AG04449 (cell line): Measurements from ENCODE around the gene SH3YL1.

Experiments used
- CTCF ChIA-PET: fragments of 350-600 bp; formaldehyde crosslinking; extraction: SDS; loops from one replicate; lab custom pipeline; 2021; ENCODE audit warnings: antibody characterized with exemption; lab: Yijun Ruan, JAX
- POLR2A ChIA-PET: fragments of 400-600, 350-600 bp; formaldehyde crosslinking; extraction: SDS; loops from one replicate; lab custom pipeline; 2020; ENCODE audit warnings: antibody characterized with exemption, inconsistent platforms; lab: Yijun Ruan, JAX
- DNase-seq: peaks from one replicate; pipeline ENCODE4 v3.0.0-alpha.2; 2010; ENCODE audit warnings: low read depth, low spot score
- H3K4me3 ChIP-seq: 2 replicates; pipeline ENCODE4 v1.5.1; 2011; ENCODE audit warnings: low read depth, mild to moderate bottlenecking, control low read depth, low read length
- CTCF ChIP-seq: IDR thresholded peaks from one replicate; pipeline ENCODE4 v1.5.1; 2011; ENCODE audit warnings: mild to moderate bottlenecking, moderate library complexity, low read length, control low read depth, inconsistent platforms; ENCODE audit not compliant: insufficient read depth; ENCODE audit errors: missing control alignments

SH3YL1 gene

GRCh38 chr2:284896-285492, 21.2 kb upstream of the SH3YL1 start:
- no peak for TF ChIP-seq CTCF
- ChIA-PET POLR2A (no interaction called here), CTCF (interaction anchor here (0.8 to 9.3 kb wide), 3 partner anchors 10 to 37 kb away, joined by 3 to 99 read pairs (median 3); no protein-coding TSS in a partner anchor)
- H3K4me3 ChIP-seq: no peak overlapping the region
- no peak for DNase-seq

GRCh38 chr2:283996-284794, 20.4 kb upstream of the SH3YL1 start:
- H3K4me3 ChIP-seq: no peak overlapping the region
- DNase-seq: no peak
- CTCF ChIA-PET: interaction anchor here (0.9 to 9.3 kb wide), 2 partner anchors 13 to 36 kb away, joined by 3 to 99 read pairs; no protein-coding TSS in a partner anchor
- TF ChIP-seq CTCF: no peak
- POLR2A ChIA-PET: no interaction called here

GRCh38 chr2:282371-283263, 18.8 kb upstream of the SH3YL1 start:
- H3K4me3 ChIP-seq: no peak overlapping the region
- CTCF ChIA-PET: interaction anchor here (1.0 to 9.3 kb wide), 2 partner anchors 8 to 34 kb away, joined by 6 to 99 read pairs; no protein-coding TSS in a partner anchor
- POLR2A ChIA-PET: no interaction called here
- no peak for TF ChIP-seq CTCF
- DNase-seq: no peak

GRCh38 chr2:281381-281780, 17.5 kb upstream of the SH3YL1 start:
- ChIA-PET CTCF (interaction anchor here (0.6 to 1.0 kb wide), 2 partner anchors 9 to 38 kb away, joined by 3 to 6 read pairs; no protein-coding TSS in a partner anchor), POLR2A (no interaction called here)
- TF ChIP-seq CTCF: no peak
- DNase-seq: no peak
- no peak overlapping the region for H3K4me3 ChIP-seq

GRCh38 chr2:280650-281110, 16.8 kb upstream of the SH3YL1 start:
- ChIA-PET POLR2A (no interaction called here), CTCF (no interaction called here)
- no peak for TF ChIP-seq CTCF
- no peak overlapping the region for H3K4me3 ChIP-seq
- DNase-seq: no peak
